ENCODE measurements around the gene MCTP1.

DNA sequence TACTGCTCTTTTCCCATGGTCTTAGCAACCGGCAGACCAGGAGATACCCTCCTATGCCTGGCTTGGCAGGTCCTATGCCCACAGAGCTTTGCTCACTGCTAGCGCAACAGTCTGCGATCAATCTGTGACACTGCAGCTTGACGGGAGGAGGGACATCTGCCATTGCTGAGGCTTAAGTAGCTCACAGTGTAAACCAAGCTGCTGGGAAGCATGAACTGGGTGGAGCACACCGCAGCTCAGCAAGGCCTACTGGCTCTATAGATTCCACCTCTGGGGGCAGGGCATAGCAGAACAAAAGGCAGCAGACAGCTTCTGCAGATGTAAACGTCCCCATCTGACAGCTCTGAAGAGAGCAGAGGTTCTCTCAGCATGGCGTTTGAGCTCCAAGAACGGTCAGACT lies 40.4 kb downstream of the MCTP1 start:
- TF ChIP-seq TAF1 (IDR thresholded peaks at IDR 0.05; ENCODE audit: borderline replicate concordance, low read depth, low read length), result no peak
- no peak for TF ChIP-seq POLR2AphosphoS5 (IDR thresholded peaks at IDR 0.05; ENCODE audit: low read depth, low read length)
